Neural crest cell (in vitro differentiated cells): ENCODE data around the gene SPATA2L. TPM values are rescaled to one million over a fixed set of nuclear protein-coding genes. Genes with fewer than 3 reads are reported as not detected.

Experiments
- DNase-seq: peaks from one replicate; pipeline ENCODE4 v3.0.0; 2021; ENCODE audit warnings: low read depth, mixed read lengths, low spot score
- H3K27ac Mint-ChIP-seq: one replicate; pipeline ENCODE4 v1.8.0; 2021; ENCODE audit warnings: mild to moderate bottlenecking, mixed read lengths; ENCODE audit not compliant: unreplicated experiment
- H3K27me3 Mint-ChIP-seq: 2 replicates; pipeline ENCODE4 v1.8.0; 2021; ENCODE audit warnings: low read depth, mild to moderate bottlenecking, mixed read lengths
- H3K36me3 Mint-ChIP-seq: 2 replicates; pipeline ENCODE4 v1.8.0; 2021; ENCODE audit warnings: low read depth, mild to moderate bottlenecking, mixed read lengths
- H3K4me1 Mint-ChIP-seq: 2 replicates; pipeline ENCODE4 v1.8.0; 2021; ENCODE audit warnings: mixed read lengths
- H3K4me3 Mint-ChIP-seq: one replicate; pipeline ENCODE4 v1.8.0; 2021; ENCODE audit warnings: mild to moderate bottlenecking, mixed read lengths
- H3K9me3 Mint-ChIP-seq: 2 replicates; pipeline ENCODE4 v1.8.0; 2021; ENCODE audit warnings: mixed read lengths
- CTCF ChIP-seq: fragments of 200-600 bp; sonication (generic); conservative IDR thresholded peaks from 2 replicates; pipeline ENCODE4 v1.5.0; 2021; ENCODE audit warnings: antibody characterized with exemption, mild to moderate bottlenecking
- total RNA-seq: library from RNA; stranded (reverse); gene quantifications from 2 replicates; pipeline ENCODE4 v1.2.1, GENCODE V29; 2021

The SPATA2L gene
- total RNA-seq, 1 donor from 2014 or later = 8.6 TPM

GRCh38 chr16:89655062-89655643 is 46.4 kb downstream of the SPATA2L start:
- H3K27ac Mint-ChIP-seq = no peak overlapping the region
- H3K4me1 Mint-ChIP-seq = peaks cover 19% of the 10 kb centered on the region
- DNase-seq = no peak
- peak overlapping the region; percentile 82 for H3K4me3 Mint-ChIP-seq
- H3K27me3 Mint-ChIP-seq = no peaks in the 10 kb centered on the region
- TF ChIP-seq CTCF = no peak
- no peaks in the 10 kb centered on the region for H3K9me3 Mint-ChIP-seq
- H3K36me3 Mint-ChIP-seq = peaks cover 11% of the 10 kb centered on the region

GRCh38 chr16:89653656-89654295 is 47.7 kb downstream of the SPATA2L start:
- no peak for DNase-seq
- H3K27me3 Mint-ChIP-seq = no peaks in the 10 kb centered on the region
- TF ChIP-seq CTCF = no peak
- H3K36me3 Mint-ChIP-seq = peaks cover 9% of the 10 kb centered on the region
- peak overlapping the region; percentile 67 for H3K4me3 Mint-ChIP-seq
- no peak overlapping the region for H3K27ac Mint-ChIP-seq
- H3K4me1 Mint-ChIP-seq = peaks cover 17% of the 10 kb centered on the region
- H3K9me3 Mint-ChIP-seq = no peaks in the 10 kb centered on the region

- no peaks in the 10 kb centered on the region for H3K27me3 Mint-ChIP-seq
- TF ChIP-seq CTCF = no peak
- H3K27ac Mint-ChIP-seq = no peak overlapping the region
- peak overlapping the region; percentile 27 for H3K4me3 Mint-ChIP-seq
- DNase-seq = no peak
- H3K9me3 Mint-ChIP-seq = no peaks in the 10 kb centered on the region
- peaks cover 4% of the 10 kb centered on the region for H3K36me3 Mint-ChIP-seq
- peaks cover 8% of the 10 kb centered on the region for H3K4me1 Mint-ChIP-seq
Measured at GRCh38 chr16:89651584-89651983, 49.9 kb downstream of the SPATA2L start.

- TF ChIP-seq CTCF = no peak
- H3K9me3 Mint-ChIP-seq = no peaks in the 10 kb centered on the region
- no peaks in the 10 kb centered on the region for H3K36me3 Mint-ChIP-seq
- no peaks in the 10 kb centered on the region for H3K27me3 Mint-ChIP-seq
- no peaks in the 10 kb centered on the region for H3K4me1 Mint-ChIP-seq
- DNase-seq = no peak
- no peak overlapping the region for H3K4me3 Mint-ChIP-seq
- H3K27ac Mint-ChIP-seq = no peak overlapping the region
Measured at GRCh38 chr16:89646906-89647305, 54.6 kb downstream of the SPATA2L start.

Other genes with a start within 250 kb of the SPATA2L start
- 144 and 164 TPM in 2 replicates for gene ANKRD11, start 211.1 kb downstream of the SPATA2L start, total RNA-seq
- gene SPG7, start 193.3 kb downstream of the SPATA2L start, total RNA-seq = 134 and 137 TPM in 2 replicates
- 2,012 and 2,013 TPM in 2 replicates for gene RPL13, start 141.0 kb downstream of the SPATA2L start, total RNA-seq
- gene CPNE7, start 125.9 kb downstream of the SPATA2L start, total RNA-seq = 2.7 and 3.1 TPM in 2 replicates
- gene DPEP1, start 88.1 kb downstream of the SPATA2L start, total RNA-seq = 0.21 and 0.41 TPM in 2 replicates
- gene CHMP1A, start 44.0 kb downstream of the SPATA2L start, total RNA-seq = 93.9 and 102 TPM in 2 replicates
- 41.7 and 42.6 TPM in 2 replicates for gene SPATA33, start 43.9 kb downstream of the SPATA2L start, total RNA-seq
- gene CDK10, start 15.0 kb downstream of the SPATA2L start, total RNA-seq = 127 and 131 TPM in 2 replicates
- gene VPS9D1, start 19.2 kb upstream of the SPATA2L start, total RNA-seq = 18.0 and 20.2 TPM in 2 replicates
- 31.6 and 32.9 TPM in 2 replicates for gene ZNF276, start 19.8 kb upstream of the SPATA2L start, total RNA-seq
- 118 and 129 TPM in 2 replicates for gene FANCA, start 114.9 kb upstream of the SPATA2L start, total RNA-seq
- gene SPIRE2, start 126.8 kb upstream of the SPATA2L start, total RNA-seq = 18.0 and 19.3 TPM in 2 replicates
- gene TCF25, start 171.9 kb upstream of the SPATA2L start, total RNA-seq = 198 and 209 TPM in 2 replicates
- 7.7 and 8.3 TPM in 2 replicates for gene MC1R, start 217.2 kb upstream of the SPATA2L start, total RNA-seq
- 518 and 541 TPM in 2 replicates for gene TUBB3, start 221.6 kb upstream of the SPATA2L start, total RNA-seq
- gene DEF8, start 247.1 kb upstream of the SPATA2L start, total RNA-seq = 67.6 and 70.1 TPM in 2 replicates